GM12873 (cell line): ENCODE data around the gene DSCAM.

Experiments used
- CTCF ChIP-seq: IDR thresholded peaks from 2 replicates; pipeline ENCODE4 v1.5.1; 2012; ENCODE audit warnings: low read depth, mild to moderate bottlenecking, moderate library complexity, low read length, control low read depth; ENCODE audit not compliant: insufficient read depth; ENCODE audit errors: missing control alignments

DSCAM gene

GRCh38 chr21:40316104-40316503, 530.9 kb downstream of the DSCAM start:
- TF ChIP-seq CTCF: no peak

GRCh38 chr21:40315626-40316025, 531.3 kb downstream of the DSCAM start:
- TF ChIP-seq CTCF: no peak

- no peak for TF ChIP-seq CTCF
These were observed 533.7 kb downstream of the DSCAM start for GRCh38 chr21:40313260-40313659.

- no peak for TF ChIP-seq CTCF
These were observed 546.7 kb downstream of the DSCAM start for GRCh38 chr21:40300300-40300699.

- no peak for TF ChIP-seq CTCF
These were observed 547.5 kb downstream of the DSCAM start for GRCh38 chr21:40299451-40299850.

GRCh38 chr21:40294345-40294744, 552.6 kb downstream of the DSCAM start:
- no peak for TF ChIP-seq CTCF

GRCh38 chr21:40291560-40291959, 555.4 kb downstream of the DSCAM start:
- TF ChIP-seq CTCF: no peak

- no peak for TF ChIP-seq CTCF
These were observed 562.5 kb downstream of the DSCAM start for GRCh38 chr21:40284409-40284808.
